SK-N-SH treated with all-trans-retinoic acid at 6 μM for 48 hours (cell line): ENCODE results near the gene CDK2.

Experiments used
- ATAC-seq: fragments of 200-7000 bp; cut with Tn5 transposase; 3 replicates; pipeline ENCODE4 v1.9.1; 2020; ENCODE audit warnings: mild to moderate bottlenecking, moderate library complexity
- BACH2 ChIP-seq: fragments of 250-450 bp; sonication (Bioruptor Pico); IDR thresholded peaks from 2 replicates; pipeline ENCODE4 v1.9.0; 2021; ENCODE audit warnings: mild to moderate bottlenecking, borderline replicate concordance
- CREB5 ChIP-seq: fragments of 250-450 bp; sonication (Bioruptor Pico); IDR thresholded peaks from 2 replicates; pipeline ENCODE4 v1.5.1; 2020; ENCODE audit warnings: low read depth, mild to moderate bottlenecking, moderate library complexity
- CSDC2 ChIP-seq: fragments of 250-450 bp; sonication (Bioruptor Pico); IDR thresholded peaks from 2 replicates; pipeline ENCODE4 v1.5.0; 2020; ENCODE audit warnings: mild to moderate bottlenecking, moderate library complexity
- CSRNP3 ChIP-seq: fragments of 250-450 bp; sonication (Bioruptor Pico); IDR thresholded peaks from 2 replicates; pipeline ENCODE4 v1.5.1; 2021; ENCODE audit warnings: mild to moderate bottlenecking, moderate library complexity
- ESRRG ChIP-seq: fragments of 250-450 bp; sonication (Bioruptor Pico); IDR thresholded peaks from 2 replicates; pipeline ENCODE4 v1.6.1; 2021; ENCODE audit warnings: mild to moderate bottlenecking
- GLIS3 ChIP-seq: fragments of 250-450 bp; sonication (Bioruptor Pico); IDR thresholded peaks from 2 replicates; pipeline ENCODE4 v1.5.0; 2020; ENCODE audit warnings: mild to moderate bottlenecking, moderate library complexity
- ISL1 ChIP-seq: fragments of 250-450 bp; sonication (Bioruptor Pico); IDR thresholded peaks from 2 replicates; pipeline ENCODE4 v2.1.2; 2022; ENCODE audit warnings: mild to moderate bottlenecking, moderate library complexity
- PATZ1 ChIP-seq: fragments of 250-450 bp; sonication (Bioruptor Pico); IDR thresholded peaks from 2 replicates; pipeline ENCODE4 v1.8.0; 2020; ENCODE audit warnings: mild to moderate bottlenecking, moderate library complexity, borderline replicate concordance
- PPARA ChIP-seq: fragments of 250-450 bp; sonication (Bioruptor Pico); IDR thresholded peaks from 2 replicates; pipeline ENCODE4 v1.5.0; 2020; ENCODE audit warnings: mild to moderate bottlenecking, borderline replicate concordance
- RARB ChIP-seq: fragments of 250-450 bp; sonication (Bioruptor Pico); IDR thresholded peaks from 2 replicates; pipeline ENCODE4 v1.8.0; 2021; ENCODE audit warnings: mild to moderate bottlenecking, moderate library complexity
- SNAI2 ChIP-seq: fragments of 250-450 bp; sonication (Bioruptor Pico); IDR thresholded peaks from 2 replicates; pipeline ENCODE4 v1.5.0; 2020; ENCODE audit warnings: mild to moderate bottlenecking, moderate library complexity
- TCF4 ChIP-seq: fragments of 250-450 bp; sonication (Bioruptor Pico); IDR thresholded peaks from 2 replicates; pipeline ENCODE4 v1.8.0; 2021; ENCODE audit warnings: mild to moderate bottlenecking, moderate library complexity, borderline replicate concordance
- TOX ChIP-seq: fragments of 250-450 bp; sonication (Bioruptor Pico); IDR thresholded peaks from 2 replicates; pipeline ENCODE4 v1.8.0; 2021; ENCODE audit warnings: mild to moderate bottlenecking, moderate library complexity, borderline replicate concordance
- TSHZ2 ChIP-seq: fragments of 250-450 bp; sonication (Bioruptor Pico); IDR thresholded peaks from 2 replicates; pipeline ENCODE4 v1.5.0; 2020; ENCODE audit warnings: mild to moderate bottlenecking, moderate library complexity
- ZC3H10 ChIP-seq: fragments of 250-450 bp; sonication (Bioruptor Pico); IDR thresholded peaks from 2 replicates; pipeline ENCODE4 v1.5.1; 2021; ENCODE audit warnings: mild to moderate bottlenecking, moderate library complexity
- ZFP3 ChIP-seq: fragments of 250-450 bp; sonication (Bioruptor Pico); IDR thresholded peaks from 2 replicates; pipeline ENCODE4 v1.5.0; 2020; ENCODE audit warnings: mild to moderate bottlenecking, moderate library complexity
- ZFP30 ChIP-seq: fragments of 450-650 bp; formaldehyde crosslinking; IDR thresholded peaks from 2 replicates; pipeline ENCODE4 v1.5.0; 2022; ENCODE audit warnings: mild to moderate bottlenecking, moderate library complexity
- ZNF565 ChIP-seq: fragments of 450-650 bp; formaldehyde crosslinking; conservative IDR thresholded peaks from 2 replicates; pipeline ENCODE4 v1.5.0; 2020; ENCODE audit warnings: low read depth, mild to moderate bottlenecking, moderate library complexity
- ZNF8 ChIP-seq: fragments of 450-650 bp; formaldehyde crosslinking; IDR thresholded peaks from 2 replicates; pipeline ENCODE4 v1.5.0; 2020; ENCODE audit warnings: mild to moderate bottlenecking, moderate library complexity

CDK2 gene

GRCh38 chr12:55955800-55956508 is 10.7 kb upstream of the CDK2 start:
- peak; percentile 93 for ATAC-seq

GRCh38 chr12:55957106-55957859 is 9.3 kb upstream of the CDK2 start:
- TF ChIP-seq ZFP3 = no peak
- no peak for TF ChIP-seq TOX (CRISPR knock-in tag)
- no peak for TF ChIP-seq TSHZ2 (CRISPR knock-in tag)
- TF ChIP-seq CREB5 (CRISPR knock-in tag) = no peak
- no peak for TF ChIP-seq PPARA (CRISPR knock-in tag)
- TF ChIP-seq BACH2 (CRISPR knock-in tag) = no peak
- no peak for TF ChIP-seq CSDC2 (CRISPR knock-in tag)
- no peak for TF ChIP-seq ZC3H10 (CRISPR knock-in tag)
- no peak for TF ChIP-seq TCF4
- TF ChIP-seq SNAI2 (CRISPR knock-in tag) = no peak
- TF ChIP-seq ESRRG = no peak
- TF ChIP-seq PATZ1 (CRISPR knock-in tag) = no peak
- TF ChIP-seq, all 23 proteins: peak for 0
- no peak for ATAC-seq

More at GRCh38 chr12:55955800-55956508, 10.7 kb upstream of the CDK2 start:
- TF ChIP-seq TSHZ2 (CRISPR knock-in tag) (no peak), GLIS3 (no peak), RARB (CRISPR knock-in tag) (no peak), CSDC2 (CRISPR knock-in tag) (no peak)
- TF ChIP-seq, all 23 proteins: peak for 0

- no peak for ATAC-seq
- TF ChIP-seq ZNF8 (CRISPR knock-in tag) (no peak), ZNF565 (no peak)
Measured at GRCh38 chr12:55963760-55964159, 2.9 kb upstream of the CDK2 start.

- TF ChIP-seq ESRRG = no peak
- TF ChIP-seq CSRNP3 (CRISPR knock-in tag) = no peak
- TF ChIP-seq ZFP30 = no peak
- TF ChIP-seq TSHZ2 (CRISPR knock-in tag) = no peak
- TF ChIP-seq BACH2 (CRISPR knock-in tag) = no peak
- no peak for TF ChIP-seq ISL1
- no peak for ATAC-seq
Measured at GRCh38 chr12:55965240-55965639, 1.4 kb upstream of the CDK2 start.
